Chondrocyte (in vitro differentiated cells): ENCODE measurements around the gene GANC. TPM values are rescaled to one million over a fixed set of nuclear protein-coding genes. Genes with fewer than 3 reads are reported as not detected.

Experiments used
- DNase-seq: peaks from one replicate; pipeline ENCODE4 v3.0.0; 2021; ENCODE audit warnings: mixed read lengths, low spot score
- H3K27ac Mint-ChIP-seq: one replicate; pipeline ENCODE4 v1.8.0; 2021; ENCODE audit warnings: mild to moderate bottlenecking, moderate library complexity, mixed read lengths; ENCODE audit not compliant: unreplicated experiment
- H3K27me3 Mint-ChIP-seq: 2 replicates; pipeline ENCODE4 v1.8.0; 2021; ENCODE audit warnings: low read depth, mixed read lengths
- H3K36me3 Mint-ChIP-seq: 2 replicates; pipeline ENCODE4 v1.8.0; 2021; ENCODE audit warnings: low read depth, mixed read lengths
- H3K4me1 Mint-ChIP-seq: 2 replicates; pipeline ENCODE4 v1.8.0; 2021; ENCODE audit warnings: low read depth, mild to moderate bottlenecking, mixed read lengths
- H3K4me3 Mint-ChIP-seq: one replicate; pipeline ENCODE4 v1.8.0; 2021; ENCODE audit warnings: mild to moderate bottlenecking, moderate library complexity, mixed read lengths; ENCODE audit not compliant: unreplicated experiment
- H3K9me3 Mint-ChIP-seq: 2 replicates; pipeline ENCODE4 v1.8.0; 2021; ENCODE audit warnings: low read depth, mixed read lengths
- total RNA-seq: library from RNA; stranded (reverse); gene quantifications from 3 replicates; pipeline ENCODE4 v1.2.1, GENCODE V29; 2021
- TF ChIP-seq, protein P1 (sequence below): fragments of 200-600 bp; sonication (generic); IDR thresholded peaks from 2 replicates; pipeline ENCODE4 v1.5.0; 2021; ENCODE audit warnings: antibody characterized with exemption, mild to moderate bottlenecking, moderate library complexity

GANC gene
- total RNA-seq, 1 donor from 2014 or later: 20.7 TPM

DNA sequence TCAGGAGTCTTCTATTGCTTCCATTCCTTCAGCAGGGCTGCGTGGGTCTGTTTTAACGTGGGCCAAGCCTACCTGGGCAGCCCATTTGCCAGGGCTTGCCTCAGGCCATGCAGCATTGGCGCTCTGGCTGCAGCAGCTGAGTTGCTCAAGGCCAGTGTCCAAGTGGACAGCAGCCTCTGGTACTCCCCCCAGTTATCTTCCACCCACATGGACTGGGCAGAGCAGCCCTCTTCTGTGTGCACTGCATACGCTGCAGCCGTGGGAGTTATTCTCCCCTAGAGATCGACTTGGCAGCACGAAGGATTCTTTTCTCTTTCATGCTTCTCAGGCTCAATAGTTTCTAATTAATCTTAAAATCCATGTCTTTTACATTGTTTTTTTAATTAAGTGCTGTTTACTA lies 79.4 kb downstream of the GANC start:
- no peaks in the 10 kb centered on the region for H3K4me1 Mint-ChIP-seq
- TF ChIP-seq, protein P1, sequence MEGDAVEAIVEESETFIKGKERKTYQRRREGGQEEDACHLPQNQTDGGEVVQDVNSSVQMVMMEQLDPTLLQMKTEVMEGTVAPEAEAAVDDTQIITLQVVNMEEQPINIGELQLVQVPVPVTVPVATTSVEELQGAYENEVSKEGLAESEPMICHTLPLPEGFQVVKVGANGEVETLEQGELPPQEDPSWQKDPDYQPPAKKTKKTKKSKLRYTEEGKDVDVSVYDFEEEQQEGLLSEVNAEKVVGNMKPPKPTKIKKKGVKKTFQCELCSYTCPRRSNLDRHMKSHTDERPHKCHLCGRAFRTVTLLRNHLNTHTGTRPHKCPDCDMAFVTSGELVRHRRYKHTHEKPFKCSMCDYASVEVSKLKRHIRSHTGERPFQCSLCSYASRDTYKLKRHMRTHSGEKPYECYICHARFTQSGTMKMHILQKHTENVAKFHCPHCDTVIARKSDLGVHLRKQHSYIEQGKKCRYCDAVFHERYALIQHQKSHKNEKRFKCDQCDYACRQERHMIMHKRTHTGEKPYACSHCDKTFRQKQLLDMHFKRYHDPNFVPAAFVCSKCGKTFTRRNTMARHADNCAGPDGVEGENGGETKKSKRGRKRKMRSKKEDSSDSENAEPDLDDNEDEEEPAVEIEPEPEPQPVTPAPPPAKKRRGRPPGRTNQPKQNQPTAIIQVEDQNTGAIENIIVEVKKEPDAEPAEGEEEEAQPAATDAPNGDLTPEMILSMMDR: no peak
- no peak overlapping the region for H3K4me3 Mint-ChIP-seq
- H3K27ac Mint-ChIP-seq: no peak overlapping the region
- H3K36me3 Mint-ChIP-seq: peaks cover 29% of the 10 kb centered on the region
- DNase-seq: no peak
- H3K9me3 Mint-ChIP-seq: no peaks in the 10 kb centered on the region
- H3K27me3 Mint-ChIP-seq: no peaks in the 10 kb centered on the region

DNA sequence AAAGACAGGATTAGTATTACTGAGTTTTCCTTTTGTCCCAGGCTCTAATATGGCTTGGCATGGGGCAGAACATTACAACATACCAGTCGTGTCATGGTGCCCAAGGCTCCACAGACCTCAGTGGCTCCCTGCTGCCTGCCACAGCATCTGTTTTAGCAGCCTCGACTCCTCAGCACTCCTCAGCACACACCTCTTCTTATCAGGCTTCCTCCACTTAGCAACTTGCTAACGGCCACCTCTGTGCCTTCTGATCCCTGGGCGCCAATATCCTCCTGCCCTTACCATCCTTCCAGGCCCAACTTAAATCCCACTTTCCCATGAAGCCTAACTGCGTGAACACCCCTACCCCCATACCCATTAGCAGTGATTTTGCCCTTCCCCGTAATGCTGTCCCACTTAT lies 80.1 kb downstream of the GANC start:
- Mint-ChIP-seq H3K4me3 (no peak overlapping the region), H3K9me3 (no peaks in the 10 kb centered on the region), H3K4me1 (no peaks in the 10 kb centered on the region), H3K36me3 (peaks cover 29% of the 10 kb centered on the region), H3K27me3 (no peaks in the 10 kb centered on the region), H3K27ac (no peak overlapping the region)
- TF ChIP-seq, protein P1: no peak
- no peak for DNase-seq

DNA sequence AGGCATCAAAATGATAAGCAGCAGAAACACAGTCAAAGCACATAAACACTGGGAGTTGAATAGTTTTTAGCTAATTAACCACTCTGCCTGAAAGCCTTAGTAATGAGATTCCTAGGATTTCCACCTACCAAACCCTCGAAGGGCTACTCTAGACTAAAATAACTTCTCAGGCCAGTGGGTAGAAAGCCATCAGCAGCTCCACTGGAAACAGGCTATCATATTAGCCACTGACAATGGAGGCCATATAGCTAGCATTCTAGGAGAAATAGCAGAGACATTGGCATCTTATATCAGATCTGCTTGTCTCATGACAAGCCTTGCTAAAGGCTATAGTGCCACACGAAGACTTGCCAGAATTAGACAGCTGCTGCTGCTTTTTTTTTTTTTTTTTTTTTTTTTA lies 81.8 kb downstream of the GANC start:
- TF ChIP-seq, protein P1: no peak
- H3K4me3 Mint-ChIP-seq: no peak overlapping the region
- no peak for DNase-seq
- H3K36me3 Mint-ChIP-seq: peaks cover 21% of the 10 kb centered on the region
- no peak overlapping the region for H3K27ac Mint-ChIP-seq
- H3K9me3 Mint-ChIP-seq: no peaks in the 10 kb centered on the region
- H3K4me1 Mint-ChIP-seq: peaks cover 4% of the 10 kb centered on the region
- H3K27me3 Mint-ChIP-seq: no peaks in the 10 kb centered on the region

DNA sequence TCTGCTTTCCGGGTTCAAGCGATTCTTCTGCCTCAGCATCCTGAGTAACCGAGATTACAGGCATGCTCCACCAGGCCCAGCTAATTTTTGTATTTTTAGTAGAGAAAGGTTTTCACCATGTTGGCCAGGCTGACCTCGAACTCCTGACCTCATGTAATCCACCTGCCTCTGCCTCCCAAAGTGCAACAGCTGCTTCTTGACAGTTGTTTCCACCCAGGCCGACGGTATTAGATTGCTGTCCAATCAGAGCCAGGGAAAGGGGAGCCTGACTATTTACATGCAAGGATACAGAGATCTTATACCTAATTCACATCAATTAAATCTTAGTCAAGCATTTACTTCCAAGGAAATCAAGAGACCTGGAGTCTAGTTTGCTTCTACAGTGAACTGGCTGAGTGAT lies 82.3 kb downstream of the GANC start:
- H3K36me3 Mint-ChIP-seq: peaks cover 23% of the 10 kb centered on the region
- H3K4me3 Mint-ChIP-seq: no peak overlapping the region
- peaks cover 4% of the 10 kb centered on the region for H3K4me1 Mint-ChIP-seq

DNA sequence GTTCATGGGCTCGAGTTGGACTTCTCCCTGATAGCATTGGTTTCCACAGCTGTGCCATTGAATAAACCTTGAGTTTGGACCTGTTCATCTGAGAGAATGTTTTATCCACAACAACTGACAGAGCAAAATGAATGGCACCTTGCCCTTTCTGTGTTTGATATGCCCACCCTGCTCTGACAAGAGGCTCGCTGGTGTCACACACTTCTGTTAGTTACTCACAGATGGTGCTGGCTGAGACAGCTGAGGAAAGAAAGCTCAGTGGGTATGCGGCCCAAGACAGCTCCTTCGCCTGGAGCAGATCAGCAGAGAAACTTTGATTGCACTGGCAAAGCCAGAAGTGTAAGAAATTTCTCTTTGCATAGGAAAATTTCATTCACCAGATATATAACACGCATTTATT lies 83.8 kb downstream of the GANC start:
- Mint-ChIP-seq H3K9me3 (no peaks in the 10 kb centered on the region), H3K4me1 (peaks cover 4% of the 10 kb centered on the region), H3K27ac (no peak overlapping the region), H3K36me3 (peaks cover 17% of the 10 kb centered on the region), H3K27me3 (no peaks in the 10 kb centered on the region), H3K4me3 (no peak overlapping the region)
- DNase-seq: no peak
- TF ChIP-seq, protein P1: no peak

More for the DNA sequence above, 82.3 kb downstream of the GANC start:
- TF ChIP-seq, protein P1: no peak
- Mint-ChIP-seq H3K27me3 (no peaks in the 10 kb centered on the region), H3K9me3 (no peaks in the 10 kb centered on the region), H3K27ac (no peak overlapping the region)
- no peak for DNase-seq
